GM23248 (cell line): ENCODE results near the gene PIP5K1B. TPM values are rescaled to one million over a fixed set of nuclear protein-coding genes. Genes with fewer than 3 reads are reported as not detected.

Experiments
- DNase-seq: peaks from one replicate; pipeline ENCODE4 v3.0.0-alpha.2; 2015
- H2AFZ ChIP-seq: fragments of 200-600 bp; sonication (generic); 2 replicates; pipeline ENCODE4 v1.6.1; 2016; ENCODE audit warnings: antibody characterized with exemption
- H3F3A ChIP-seq: fragments of 200-600 bp; sonication (generic); 2 replicates; pipeline ENCODE4 v1.6.1; 2016; ENCODE audit warnings: mild to moderate bottlenecking, antibody characterized with exemption, mixed run types; ENCODE audit not compliant: insufficient read depth
- H3K27ac ChIP-seq: fragments of 200-600 bp; sonication (generic); 2 replicates; pipeline ENCODE4 v1.5.1; 2016; ENCODE audit warnings: mild to moderate bottlenecking
- H3K27me3 ChIP-seq: fragments of 200-600 bp; sonication (generic); replicated peaks from 2 replicates; pipeline ENCODE4 v1.6.1; 2016; ENCODE audit warnings: mild to moderate bottlenecking; ENCODE audit not compliant: insufficient read depth
- H3K36me3 ChIP-seq: fragments of 200-600 bp; sonication (generic); 2 replicates; pipeline ENCODE4 v1.6.1; 2016; ENCODE audit warnings: low read depth, mild to moderate bottlenecking
- H3K4me1 ChIP-seq: fragments of 200-600 bp; sonication (generic); 2 replicates; pipeline ENCODE4 v1.6.1; 2016; ENCODE audit warnings: mild to moderate bottlenecking; ENCODE audit not compliant: insufficient read depth
- H3K4me2 ChIP-seq: fragments of 200-600 bp; sonication (generic); one replicate; pipeline ENCODE4 v1.6.1; 2016; ENCODE audit warnings: mild to moderate bottlenecking; ENCODE audit not compliant: unreplicated experiment
- H3K4me3 ChIP-seq: fragments of 200-600 bp; sonication (generic); 2 replicates; pipeline ENCODE4 v1.5.1; 2016; ENCODE audit warnings: mild to moderate bottlenecking
- H3K79me2 ChIP-seq: fragments of 200-600 bp; sonication (generic); 2 replicates; pipeline ENCODE4 v1.6.1; 2016; ENCODE audit warnings: mild to moderate bottlenecking; ENCODE audit not compliant: insufficient read depth
- H3K9ac ChIP-seq: fragments of 200-600 bp; sonication (generic); 2 replicates; pipeline ENCODE4 v1.6.1; 2016; ENCODE audit warnings: mild to moderate bottlenecking
- H3K9me2 ChIP-seq: fragments of 200-600 bp; sonication (generic); 2 replicates; pipeline ENCODE4 v1.6.1; 2016; ENCODE audit warnings: mixed run types, mild to moderate bottlenecking, moderate library complexity; ENCODE audit not compliant: insufficient read depth
- H3K9me3 ChIP-seq: fragments of 200-600 bp; sonication (generic); one replicate; pipeline ENCODE4 v1.6.1; 2017; ENCODE audit warnings: low read depth
- H4K20me1 ChIP-seq: fragments of 200-600 bp; sonication (generic); 2 replicates; pipeline ENCODE4 v1.6.0; 2016; ENCODE audit not compliant: insufficient read depth
- EZH2 ChIP-seq: fragments of 200-600 bp; sonication (generic); IDR thresholded peaks from 2 replicates; pipeline ENCODE4 v1.6.1; 2018; ENCODE audit warnings: antibody characterized with exemption, mild to moderate bottlenecking; ENCODE audit not compliant: insufficient read depth, poor library complexity, severe bottlenecking
- EZH2phosphoT487 ChIP-seq: fragments of 200-600 bp; sonication (generic); IDR thresholded peaks from 2 replicates; pipeline ENCODE4 v1.6.1; 2018; ENCODE audit warnings: antibody characterized with exemption, moderate library complexity, mild to moderate bottlenecking, low read depth; ENCODE audit not compliant: insufficient read depth
- WGBS, 2 experiments: methylation state at CpG; one replicate each; pipeline ENCODE4 v1.1.6; 2015 to 2017; ENCODE audit warnings: low lambda C conversion rate in 2 of 2, low coverage in 1 of 2; ENCODE audit errors: missing lambda C conversion rate in 2 of 2; 5-methylcytosine and 5-hydroxymethylcytosine counted together
- in situ Hi-C: fragments of 300-500 bp; cut with MboI; formaldehyde crosslinking; loops from 2 replicates; pipeline ENCODE4 v1.15.0; 2020
- polyA plus RNA-seq: library from polyadenylated mRNA; unstranded; fragments of >200 nt; fragmentation: Nextera tagmentation; extraction: Ambion mirVana; gene quantifications from 2 replicates; pipeline ENCODE4 v1.2.1, GENCODE V29; 2016
- total RNA-seq: library from RNA; depleted of rRNA; stranded (reverse); fragments of >200 nt; shearing (Covaris generic); gene quantifications from 2 replicates; pipeline ENCODE4 v1.2.3, GENCODE V29; 2014

The PIP5K1B gene
- total and polyA plus RNA-seq, 2 experiments from 2014 or later = not detected

DNA sequence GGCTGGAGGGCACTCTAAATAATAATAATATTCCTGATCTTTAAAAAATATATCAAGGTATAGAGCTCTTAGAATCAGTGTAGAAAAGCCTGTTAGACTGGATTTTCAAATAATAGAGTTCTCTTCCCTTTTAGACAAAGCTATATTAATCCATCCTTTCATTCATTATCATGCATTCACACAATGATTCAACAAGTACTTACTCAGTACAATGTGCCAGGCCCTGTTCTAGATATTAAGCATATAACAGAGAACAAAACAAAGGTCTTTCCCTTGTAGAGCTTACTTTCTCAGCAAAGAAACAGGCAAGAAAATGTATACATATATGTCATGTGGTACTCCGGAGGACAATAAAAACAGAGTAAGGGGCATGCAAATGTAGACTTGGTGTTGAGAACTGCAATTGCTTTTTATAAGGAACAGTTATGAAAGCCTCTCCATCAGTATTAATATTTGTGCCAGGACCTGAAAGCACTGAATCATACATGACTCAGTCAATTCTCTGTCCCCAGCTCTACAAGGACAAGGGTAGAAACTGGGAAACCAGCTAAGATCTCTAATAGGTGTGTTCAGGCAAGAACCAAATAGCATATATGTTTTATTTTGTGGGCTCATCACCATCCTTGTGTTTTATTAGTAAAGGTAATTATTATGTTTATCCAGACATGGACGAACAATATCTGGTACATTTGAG lies 72.2 kb downstream of the PIP5K1B start:
- 0 out of 2 replicates have a peak, but pooled peaks cover 6% of the 10 kb centered on the region for H3K27me3 ChIP-seq
- H2AFZ ChIP-seq = no peak overlapping the region
- peak; percentile 20 for DNase-seq
- H3K79me2 ChIP-seq = peaks cover 21% of the 10 kb centered on the region
- WGBS, 2 experiments = 70 to 80% methylated on average over 2 of the region's 2 CpGs
- H3K36me3 ChIP-seq = no peaks in the 10 kb centered on the region
- H3F3A ChIP-seq = no peaks in the 10 kb centered on the region
- H3K9ac ChIP-seq = no peak overlapping the region
- H3K27ac ChIP-seq = no peak overlapping the region
- H4K20me1 ChIP-seq = no peaks in the 10 kb centered on the region
- H3K9me3 ChIP-seq = no peaks in the 10 kb centered on the region
- no peak overlapping the region for H3K4me2 ChIP-seq
- in situ Hi-C loops = no loop called here
- H3K4me1 ChIP-seq = peaks cover 20% of the 10 kb centered on the region
- no peaks in the 10 kb centered on the region for H3K9me2 ChIP-seq
- no peak overlapping the region for H3K4me3 ChIP-seq
- TF ChIP-seq EZH2 = no peak
- TF ChIP-seq EZH2phosphoT487 = no peak

DNA sequence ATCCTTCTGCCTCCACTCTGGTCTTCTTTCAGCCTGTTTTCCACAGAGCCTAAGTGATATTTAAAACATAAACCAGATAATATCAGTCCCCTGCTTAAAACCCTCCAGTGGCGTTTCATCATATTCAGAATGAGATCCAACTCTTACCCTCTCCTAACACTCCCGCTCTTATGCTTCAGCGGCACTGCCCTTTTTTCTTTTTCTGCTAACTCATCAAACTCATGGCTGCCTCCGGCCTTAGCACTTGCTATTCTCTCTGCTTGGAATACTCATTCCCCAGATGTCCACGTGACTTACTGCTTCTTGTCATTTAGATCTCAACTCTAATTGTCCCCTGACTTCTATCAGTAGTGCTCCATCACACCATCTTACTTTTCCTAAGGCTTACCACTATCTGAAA lies 73.6 kb downstream of the PIP5K1B start:
- H3K4me2 ChIP-seq = no peak overlapping the region
- H3K36me3 ChIP-seq = no peaks in the 10 kb centered on the region
- H3K4me1 ChIP-seq = peaks cover 32% of the 10 kb centered on the region
- no peak overlapping the region for H3K27ac ChIP-seq
- H2AFZ ChIP-seq = peak overlapping the region; percentile 100
- no peaks in the 10 kb centered on the region for H3K27me3 ChIP-seq
- peaks cover 33% of the 10 kb centered on the region for H3K79me2 ChIP-seq
- no peak overlapping the region for H3K4me3 ChIP-seq
- H3K9me3 ChIP-seq = no peaks in the 10 kb centered on the region
- in situ Hi-C loops = no loop called here
- no peaks in the 10 kb centered on the region for H3K9me2 ChIP-seq
- WGBS, 2 experiments = 75 to 82% methylated on average over 5 of the region's 5 CpGs
- no peaks in the 10 kb centered on the region for H3F3A ChIP-seq
- TF ChIP-seq EZH2phosphoT487 (no peak), EZH2 (no peak)
- H4K20me1 ChIP-seq = no peaks in the 10 kb centered on the region
- H3K9ac ChIP-seq = no peak overlapping the region
- no peak for DNase-seq

DNA sequence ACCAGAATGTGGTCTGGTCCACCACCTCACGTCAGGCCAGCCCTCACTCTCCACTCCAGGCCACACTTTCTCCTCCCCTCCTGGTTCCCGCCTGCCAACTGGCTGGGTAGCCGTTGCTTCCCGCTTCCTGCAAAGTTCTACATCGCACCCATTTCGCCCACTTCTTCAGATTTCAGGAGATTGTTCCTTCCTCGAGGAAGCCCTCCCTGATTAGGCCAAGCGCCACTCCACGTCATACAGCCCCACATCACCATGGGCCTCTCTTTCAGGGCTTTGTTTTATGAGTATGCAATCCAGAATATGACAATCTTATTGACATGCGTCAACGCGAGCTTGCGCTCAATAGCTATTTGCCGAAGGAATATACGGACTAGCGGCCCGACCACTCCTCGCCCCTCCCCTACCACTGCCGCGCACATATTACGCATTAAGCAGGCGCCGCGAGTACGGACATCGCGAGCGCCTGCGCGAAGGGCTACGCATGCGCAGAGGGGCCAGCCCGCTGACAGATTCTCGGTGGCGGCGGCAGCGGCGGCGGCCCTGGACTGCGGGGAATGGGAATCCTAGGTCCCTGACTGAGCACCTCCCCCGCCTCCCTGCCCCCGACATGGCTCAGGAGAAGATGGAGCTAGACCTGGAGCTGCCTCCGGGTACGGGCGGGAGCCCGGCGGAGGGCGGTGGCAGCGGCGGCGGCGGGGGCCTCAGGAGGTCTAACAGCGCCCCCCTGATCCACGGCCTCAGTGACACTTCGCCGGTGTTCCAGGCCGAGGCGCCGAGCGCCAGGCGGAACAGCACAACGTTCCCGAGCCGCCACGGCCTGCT lies 74.7 kb downstream of the PIP5K1B start:
- Histone ChIP-seq H3K9me2 (no peaks in the 10 kb centered on the region), H2AFZ (peak overlapping the region; percentile 100), H3F3A (no peaks in the 10 kb centered on the region), H4K20me1 (no peaks in the 10 kb centered on the region), H3K9ac (peak overlapping the region; percentile 96), H3K79me2 (peaks cover 34% of the 10 kb centered on the region), H3K4me2 (peak overlapping the region; percentile 100), H3K27me3 (no peaks in the 10 kb centered on the region), H3K27ac (peak overlapping the region; percentile 85), H3K4me1 (peaks cover 32% of the 10 kb centered on the region), H3K4me3 (peak overlapping the region; percentile 89), H3K9me3 (no peaks in the 10 kb centered on the region), H3K36me3 (no peaks in the 10 kb centered on the region)
- TF ChIP-seq EZH2 (no peak), EZH2phosphoT487 (no peak)
- in situ Hi-C loops = no loop called here
- 1% methylated on average over 32 to 65 of the region's 65 CpGs for whole genome bisulfite sequencing, 2 experiments
- DNase-seq = peak; percentile 96

DNA sequence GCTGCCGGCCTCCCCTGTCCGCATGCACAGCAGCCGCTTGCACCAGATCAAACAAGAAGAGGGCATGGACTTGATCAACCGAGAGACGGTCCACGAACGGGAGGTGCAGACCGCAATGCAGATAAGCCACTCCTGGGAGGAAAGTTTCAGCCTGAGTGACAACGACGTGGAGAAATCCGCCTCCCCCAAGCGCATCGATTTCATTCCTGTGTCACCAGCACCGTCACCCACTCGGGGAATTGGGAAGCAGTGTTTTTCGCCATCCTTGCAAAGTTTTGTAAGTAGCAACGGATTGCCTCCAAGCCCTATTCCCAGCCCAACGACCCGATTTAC lies 75.3 kb downstream of the PIP5K1B start:
- Histone ChIP-seq H3K27me3 (no peaks in the 10 kb centered on the region), H4K20me1 (no peaks in the 10 kb centered on the region), H3F3A (no peaks in the 10 kb centered on the region), H3K4me2 (peak overlapping the region; percentile 95), H2AFZ (peak overlapping the region; percentile 100), H3K9me3 (no peaks in the 10 kb centered on the region), H3K36me3 (no peaks in the 10 kb centered on the region), H3K4me1 (peaks cover 29% of the 10 kb centered on the region), H3K27ac (peak overlapping the region; percentile 85), H3K9ac (peak overlapping the region; percentile 96), H3K79me2 (peaks cover 34% of the 10 kb centered on the region), H3K9me2 (no peaks in the 10 kb centered on the region), H3K4me3 (peak overlapping the region; percentile 89)
- in situ Hi-C loops = no loop called here
- DNase-seq = no peak
- WGBS, 2 experiments = 1 to 3% methylated on average over 19 of the region's 19 CpGs
- TF ChIP-seq EZH2 = no peak
- no peak for TF ChIP-seq EZH2phosphoT487
